CMK (cell line): Measurements from ENCODE around the gene ASTN2.

Experiments
- DNase-seq: peaks from one replicate; pipeline ENCODE4 v3.0.0-alpha.2; 2010; ENCODE audit warnings: low read depth

Gene ASTN2

DNA sequence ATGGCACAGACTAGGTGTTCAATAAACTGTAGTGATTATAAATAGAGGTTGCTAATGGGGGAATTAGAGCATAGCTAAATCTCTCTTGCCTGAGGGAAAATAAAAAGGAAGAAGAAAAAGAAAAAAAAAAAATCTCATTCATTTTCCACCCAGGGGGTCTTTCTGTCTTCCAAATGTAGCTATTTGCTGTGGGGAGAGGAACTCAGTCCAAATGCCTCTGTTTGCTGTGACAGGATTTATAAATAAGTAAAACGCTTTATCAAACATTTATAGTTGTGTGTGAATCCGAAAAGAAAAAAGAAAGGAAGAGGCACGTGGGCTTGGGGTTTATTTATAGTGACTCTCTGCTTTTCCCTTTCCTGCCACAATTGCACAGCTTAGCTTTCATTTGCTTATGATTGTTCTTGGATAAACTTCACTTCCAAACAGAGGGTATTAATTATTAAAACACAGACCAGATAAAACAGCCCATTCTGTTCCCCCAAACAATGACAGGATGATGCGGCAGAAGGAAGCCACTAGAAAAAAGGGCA, 245.7 kb downstream of the ASTN2 start:
- no peak for DNase-seq

GRCh38 chr9:117164512-117164911, 250.3 kb downstream of the ASTN2 start:
- DNase-seq = no peak

DNA sequence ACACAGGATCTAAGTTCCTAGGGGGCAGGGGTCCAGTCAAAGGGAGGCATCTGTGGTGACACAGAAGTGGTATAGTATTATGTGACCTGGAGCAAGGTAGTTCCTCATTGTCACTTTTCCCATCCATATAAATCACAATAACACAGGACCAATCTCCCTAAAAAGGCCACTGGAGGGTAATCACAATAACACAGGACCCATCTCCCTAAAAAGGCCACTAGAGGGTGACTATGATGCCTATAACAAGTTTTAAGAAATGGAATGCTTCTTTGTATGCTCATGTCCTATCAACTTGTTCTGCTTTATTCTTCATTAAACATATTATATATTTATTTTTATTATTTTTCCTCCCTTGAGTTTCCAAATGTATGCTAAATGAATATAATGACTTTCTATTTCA, 254.6 kb downstream of the ASTN2 start:
- DNase-seq = no peak

- no peak for DNase-seq
Measured at GRCh38 chr9:117156771-117157535, 257.9 kb downstream of the ASTN2 start.

DNA sequence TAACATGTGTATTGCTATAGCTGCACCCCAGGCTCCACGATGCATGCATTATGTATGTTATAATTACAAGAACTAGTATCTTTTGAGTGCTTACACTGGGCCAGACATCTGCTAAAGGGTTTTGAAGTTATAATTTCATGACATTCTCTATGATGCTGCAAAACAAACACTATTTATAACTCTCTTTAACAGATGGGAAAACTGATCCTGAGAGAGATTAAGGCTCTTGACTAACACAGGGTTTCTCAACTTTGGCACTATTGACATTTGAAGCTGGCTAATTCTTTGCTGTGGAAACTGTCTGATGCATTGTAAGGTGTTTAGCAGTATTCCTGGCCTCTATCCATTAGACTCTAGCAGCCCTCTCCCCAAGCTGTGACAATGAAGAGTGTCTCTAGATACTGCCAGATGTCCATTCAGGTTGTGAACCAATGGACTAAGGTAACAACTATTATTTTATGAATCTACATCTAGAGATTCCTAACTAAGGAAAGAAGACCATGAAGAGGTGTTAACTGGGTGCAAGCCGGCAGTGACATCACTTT, 258.6 kb downstream of the ASTN2 start:
- DNase-seq = no peak

- DNase-seq = no peak
Measured at GRCh38 chr9:117153021-117153420, 261.8 kb downstream of the ASTN2 start.

DNA sequence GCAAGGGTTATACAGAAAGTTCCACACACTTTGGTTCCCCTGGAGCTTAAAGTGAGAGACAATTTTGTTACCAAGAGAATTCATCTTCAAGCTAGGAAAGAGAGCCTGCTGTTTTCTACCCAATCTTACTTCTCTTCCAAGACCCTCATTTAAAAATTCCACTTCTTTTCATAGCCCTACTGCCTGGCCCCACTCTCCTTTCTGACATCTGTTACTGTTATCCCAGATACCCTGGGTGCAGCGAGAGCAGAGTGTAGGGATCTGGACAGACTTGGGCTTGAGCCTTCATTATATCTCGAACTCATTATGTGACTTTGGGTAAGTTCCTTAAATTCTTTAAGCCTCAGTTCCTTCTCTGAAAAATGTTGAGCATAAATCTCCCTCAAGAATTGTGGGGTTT, 263.1 kb downstream of the ASTN2 start:
- no peak for DNase-seq

DNA sequence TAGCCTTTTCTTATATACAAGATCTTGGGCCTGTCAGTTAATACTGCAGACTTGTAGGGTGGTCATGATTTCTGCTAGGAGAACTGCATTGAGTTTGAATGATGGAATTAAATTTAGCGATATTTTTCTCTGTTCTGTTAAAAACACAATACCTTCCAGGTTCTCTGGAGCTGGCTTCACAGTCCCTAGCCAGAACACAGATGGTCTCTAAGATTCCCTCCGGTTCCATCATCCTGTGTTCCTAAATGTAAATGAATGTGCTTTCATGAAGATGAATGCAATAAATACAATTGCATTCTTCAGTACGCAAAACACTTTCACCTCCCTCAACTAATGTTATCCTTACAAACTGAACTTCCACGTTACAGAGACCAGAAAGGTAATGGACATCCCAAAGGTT, 264.9 kb downstream of the ASTN2 start:
- no peak for DNase-seq

- no peak for DNase-seq
Measured at GRCh38 chr9:117145811-117146490, 268.9 kb downstream of the ASTN2 start.

- no peak for DNase-seq
Measured at GRCh38 chr9:117145081-117145480, 269.8 kb downstream of the ASTN2 start.

GRCh38 chr9:117138231-117138630, 276.6 kb downstream of the ASTN2 start:
- DNase-seq = no peak

- no peak for DNase-seq
Measured at GRCh38 chr9:117136461-117136860, 278.4 kb downstream of the ASTN2 start.

DNA sequence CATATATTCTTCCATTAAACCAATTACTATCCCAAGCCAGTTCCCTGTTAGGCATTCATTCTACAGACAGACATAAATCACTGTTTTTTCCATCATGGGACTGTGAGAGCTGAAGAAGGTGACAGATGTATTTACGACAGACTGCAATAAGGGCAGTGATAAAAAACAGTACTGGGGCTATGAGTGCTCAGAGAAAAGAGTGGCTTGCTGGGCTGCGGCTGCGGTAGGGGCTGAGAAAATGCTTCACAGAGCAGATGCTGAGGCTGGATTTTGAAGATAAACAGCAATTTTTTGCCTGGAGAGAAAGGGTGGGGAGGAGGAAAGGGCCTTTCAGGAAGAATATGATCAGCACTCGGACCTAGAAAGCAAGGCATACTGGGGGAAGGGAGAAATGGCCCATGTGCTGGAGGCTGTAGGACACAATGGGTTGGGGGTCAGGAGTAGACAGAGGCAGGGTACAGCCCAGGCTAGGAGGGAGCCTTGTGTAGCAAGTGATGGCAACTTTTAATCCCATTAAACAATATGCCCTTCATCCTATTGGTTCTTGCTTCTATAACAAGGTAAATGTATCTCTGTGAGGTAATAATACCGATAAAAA, 279.3 kb downstream of the ASTN2 start:
- DNase-seq = no peak

- no peak for DNase-seq
Measured at GRCh38 chr9:117134826-117135500, 279.9 kb downstream of the ASTN2 start.

DNA sequence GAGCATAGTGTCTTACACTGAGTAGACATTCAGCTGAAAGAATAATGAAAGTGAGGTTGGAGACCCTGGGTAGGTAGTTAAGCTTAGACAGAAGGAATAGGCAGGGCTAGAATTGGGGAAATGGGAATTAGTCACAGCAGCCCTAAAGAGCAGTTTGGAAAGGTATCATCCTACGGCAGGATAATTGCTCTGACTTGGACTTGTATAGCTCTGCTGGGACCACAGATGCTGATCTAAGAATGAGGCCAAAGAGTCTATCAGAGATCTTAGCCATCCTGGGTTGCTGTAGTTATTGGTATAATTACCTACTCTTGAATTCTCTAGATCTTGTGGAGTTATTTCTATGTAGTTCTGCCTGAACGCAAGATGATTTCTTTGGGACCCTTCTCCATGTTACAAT, 288.0 kb downstream of the ASTN2 start:
- no peak for DNase-seq

GRCh38 chr9:117125531-117125930, 289.3 kb downstream of the ASTN2 start:
- no peak for DNase-seq

DNA sequence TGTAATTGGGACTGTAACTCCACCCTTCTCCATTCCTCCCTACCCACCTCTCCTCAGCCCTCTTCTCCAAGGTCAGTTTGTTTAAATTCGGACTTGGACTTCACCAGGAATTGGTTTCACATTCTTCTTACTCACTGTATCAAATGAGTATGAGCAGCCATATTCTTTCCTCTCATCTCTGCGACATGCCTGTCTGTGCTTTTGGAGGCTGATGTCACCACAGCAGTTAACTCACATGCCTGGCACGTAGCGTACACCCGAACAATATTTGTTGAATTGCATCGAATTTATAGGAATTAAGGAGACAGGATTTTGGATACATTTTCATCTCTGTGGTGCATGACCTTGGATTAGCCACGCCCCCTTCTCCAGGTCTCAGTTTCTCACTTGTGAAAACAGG, 291.1 kb downstream of the ASTN2 start:
- no peak for DNase-seq

GRCh38 chr9:117122953-117123352, 291.9 kb downstream of the ASTN2 start:
- no peak for DNase-seq

DNA sequence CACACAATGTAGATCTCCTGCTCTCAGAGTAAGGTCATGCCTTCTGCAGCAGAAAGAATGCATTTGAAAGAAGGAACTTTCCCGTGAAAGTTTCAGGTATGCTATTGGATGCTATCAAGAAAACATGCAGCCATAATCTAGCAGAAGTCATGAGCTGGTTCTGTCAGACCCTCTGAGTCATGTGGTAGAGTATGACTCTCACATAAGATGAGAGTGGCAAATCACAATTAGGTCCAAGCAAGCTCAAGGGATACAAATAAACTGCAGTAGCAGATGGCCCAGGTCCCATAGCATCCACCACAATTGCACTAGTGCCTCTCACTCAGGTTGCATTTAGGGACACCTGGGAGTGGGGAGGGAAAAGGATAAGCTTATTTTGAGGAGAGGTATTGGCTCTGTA, 292.8 kb downstream of the ASTN2 start:
- DNase-seq = no peak

- no peak for DNase-seq
Measured at GRCh38 chr9:117121316-117121715, 293.5 kb downstream of the ASTN2 start.

GRCh38 chr9:117120061-117120460, 294.8 kb downstream of the ASTN2 start:
- no peak for DNase-seq

GRCh38 chr9:117116084-117116483, 298.8 kb downstream of the ASTN2 start:
- DNase-seq = no peak
